ENCODE data around the gene PAM.
"Not testable (repeated sequence)": the region's sequence is repeated elsewhere in the genome, so short reads cannot be mapped to it uniquely, and the experiment has no call there.

PAM gene

DNA sequence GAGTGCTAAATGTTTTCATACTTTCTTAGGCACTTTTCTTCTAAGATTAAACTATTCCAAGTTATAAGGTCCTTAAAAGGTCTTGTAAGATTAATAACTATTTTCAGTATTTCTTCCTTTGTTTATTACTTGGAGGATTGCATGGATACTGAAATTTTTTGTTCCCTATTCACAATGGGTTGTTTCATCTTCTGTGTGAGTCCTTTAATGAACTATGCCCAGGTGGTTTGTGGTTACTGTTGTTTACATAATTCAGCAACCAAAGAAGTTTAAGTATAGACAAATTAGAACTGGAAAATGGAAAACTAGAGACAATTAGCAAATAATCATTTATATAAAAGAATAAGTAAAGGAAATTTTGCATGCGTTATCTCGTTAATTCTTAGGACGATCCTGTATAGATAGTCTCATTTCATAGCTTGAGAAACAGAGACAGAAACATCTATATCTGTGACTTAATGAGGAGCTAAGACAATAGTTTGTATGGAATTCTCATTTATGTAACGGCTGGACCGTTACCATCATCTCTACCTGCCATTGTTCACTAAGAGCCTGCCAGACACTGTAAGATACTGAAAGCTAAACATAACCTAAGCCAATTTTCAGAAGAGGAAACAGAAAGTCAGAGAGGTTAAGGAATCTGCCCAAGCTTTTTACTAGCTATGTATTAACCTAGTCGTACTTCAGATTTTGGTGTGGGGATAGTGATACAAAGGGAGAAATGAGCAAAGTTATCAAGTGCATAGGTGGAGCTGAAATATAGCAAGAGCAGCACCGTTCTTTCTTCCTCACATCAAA, 148.2 kb downstream of the PAM start:
- no peak for DNase-seq

DNA sequence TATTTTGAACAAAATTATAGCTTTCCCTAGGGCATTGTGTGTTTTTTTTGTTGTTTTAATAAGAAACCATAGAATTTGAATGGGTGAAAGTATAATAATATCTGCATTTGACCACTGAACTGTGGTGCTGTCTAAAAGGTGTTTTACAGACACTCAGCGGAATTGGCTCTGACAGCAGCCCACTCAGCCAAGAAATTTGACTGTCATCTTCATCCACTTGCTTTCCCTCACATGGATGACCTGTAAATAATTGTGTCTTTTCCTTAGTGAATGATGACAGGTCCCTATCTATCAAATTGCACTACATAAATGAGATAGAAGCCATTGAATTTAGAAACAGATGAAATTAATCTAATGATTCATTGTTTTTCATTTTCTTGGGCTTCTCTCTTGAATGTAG, 150.0 kb downstream of the PAM start:
- no peak for DNase-seq

DNA sequence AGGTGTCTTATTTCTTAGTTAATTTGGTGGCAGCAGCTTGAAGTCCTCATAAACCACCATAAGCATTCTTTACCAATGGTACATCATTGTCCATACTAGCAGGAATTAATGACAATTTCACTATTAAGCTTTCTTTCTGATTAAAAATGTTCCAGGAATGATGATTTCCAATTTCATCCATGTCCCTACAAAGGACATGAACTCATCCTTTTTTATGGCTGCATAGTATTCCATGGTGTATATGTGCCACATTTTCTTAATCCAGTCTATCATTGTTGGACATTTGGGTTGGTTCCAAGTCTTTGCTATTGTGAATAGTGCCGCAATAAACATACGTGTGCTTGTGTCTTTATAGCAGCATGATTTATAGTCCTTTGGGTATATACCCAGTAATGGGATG, 152.0 kb downstream of the PAM start:
- not testable (repeated sequence) for DNase-seq

DNA sequence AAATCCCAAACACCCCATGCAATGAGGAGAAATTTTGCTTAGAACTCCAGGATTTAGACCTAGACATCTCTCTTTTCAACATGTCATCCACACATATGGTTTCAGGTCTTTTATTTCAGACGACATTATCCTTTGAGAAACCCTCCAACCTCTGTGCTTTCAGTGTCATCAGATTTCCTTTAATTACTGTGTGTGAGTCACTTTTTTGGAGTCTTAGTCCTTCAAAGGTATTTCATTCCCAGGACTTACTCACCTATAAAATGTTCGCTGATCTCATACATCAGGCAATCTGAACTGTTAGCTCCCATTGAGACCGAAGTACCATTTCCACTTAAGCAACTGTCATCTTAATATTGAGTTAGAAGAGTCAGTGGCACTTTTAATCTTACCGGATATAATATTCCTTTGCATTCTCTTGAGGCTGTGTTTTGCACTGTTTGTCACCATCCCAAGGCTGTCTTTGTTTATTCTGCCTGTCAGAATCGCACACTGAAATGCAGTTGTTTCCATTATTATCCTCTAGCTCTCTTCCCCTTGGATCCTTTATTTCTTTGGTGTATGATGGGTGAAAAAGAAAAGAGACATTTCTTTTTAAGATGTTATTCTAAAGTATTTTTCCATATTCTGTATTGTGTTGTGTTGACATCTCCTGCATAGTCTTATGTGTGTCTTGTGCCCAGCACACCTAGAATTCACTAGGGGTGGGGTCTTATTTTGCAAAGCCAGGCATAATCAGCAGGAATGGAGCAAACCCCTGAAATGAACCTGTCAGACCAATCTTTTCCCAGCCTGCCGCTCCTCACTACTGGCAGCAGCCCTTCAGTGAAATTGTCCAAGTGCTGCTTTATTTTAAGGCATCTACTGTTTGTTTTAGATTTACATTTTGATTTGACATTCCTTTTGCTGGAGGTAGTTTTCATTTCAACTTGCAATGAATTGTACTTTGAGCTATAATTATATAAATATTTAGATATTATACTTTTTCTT, 155.4 kb downstream of the PAM start:
- no peak for DNase-seq

DNA sequence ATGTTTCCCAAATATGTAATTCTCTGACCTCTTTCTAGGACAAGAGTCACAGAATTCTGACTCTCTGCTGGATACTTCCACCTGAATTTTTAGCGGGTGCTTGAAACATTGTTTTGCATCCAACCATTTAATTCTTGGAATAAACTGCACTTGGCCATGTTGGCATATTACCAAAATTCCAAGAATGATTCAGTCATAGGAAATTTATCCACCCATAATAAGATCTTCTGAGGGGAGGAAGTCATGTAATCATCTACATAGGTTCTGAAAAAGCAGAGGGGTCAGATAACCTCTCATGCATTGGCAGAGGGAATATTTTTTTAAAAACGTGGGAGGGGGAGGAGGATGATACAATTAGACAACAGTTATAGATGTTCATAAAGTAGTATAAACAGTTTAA, 156.9 kb downstream of the PAM start:
- DNase-seq = no peak

DNA sequence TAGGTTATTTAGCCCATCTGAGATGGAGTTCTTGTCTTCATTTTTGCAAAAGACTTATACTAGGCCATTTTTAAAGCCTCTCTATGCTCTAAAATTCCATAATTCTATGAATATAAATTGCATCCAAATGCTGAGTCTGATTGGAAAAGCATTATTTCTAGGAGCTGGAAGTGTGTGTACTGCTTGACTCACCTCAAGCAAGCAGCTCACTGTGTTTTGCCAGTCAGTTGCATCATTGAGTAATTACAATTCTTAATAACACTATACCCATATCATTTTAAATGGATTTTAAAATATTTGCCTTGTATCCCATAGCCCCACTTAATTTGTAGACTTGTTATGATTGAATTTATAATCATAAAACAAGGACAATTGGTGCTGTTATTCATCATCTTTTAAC, 161.0 kb downstream of the PAM start:
- no peak for DNase-seq

DNA sequence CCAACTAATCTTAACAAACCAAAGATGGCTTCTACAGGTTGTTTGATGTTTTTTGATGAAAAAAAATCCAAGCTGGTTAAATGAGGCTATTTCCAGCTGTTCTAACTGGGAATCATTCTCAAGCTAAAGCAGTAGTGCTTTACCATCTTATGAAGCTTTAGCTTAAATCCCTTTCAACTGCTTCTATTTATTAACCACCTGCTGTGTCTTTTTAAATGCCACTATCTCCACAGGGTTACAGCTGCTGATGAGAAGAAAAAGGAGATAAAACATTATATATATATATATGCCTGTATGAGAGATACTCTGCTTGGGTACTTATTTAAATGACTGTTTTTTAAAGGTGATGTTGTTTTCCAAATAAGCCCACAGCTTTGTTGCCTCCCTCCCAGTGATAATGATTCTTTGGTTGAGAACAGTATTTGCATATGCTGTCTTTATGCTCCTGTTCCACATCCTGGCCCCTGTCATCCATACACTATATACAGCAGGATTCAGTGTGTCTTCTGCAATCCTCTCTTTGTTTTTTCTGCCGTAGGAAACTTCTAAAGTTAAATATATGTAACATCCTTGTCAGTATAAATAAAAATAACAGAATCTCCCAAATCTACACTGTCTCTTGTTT, 164.0 kb downstream of the PAM start:
- DNase-seq = no peak

DNA sequence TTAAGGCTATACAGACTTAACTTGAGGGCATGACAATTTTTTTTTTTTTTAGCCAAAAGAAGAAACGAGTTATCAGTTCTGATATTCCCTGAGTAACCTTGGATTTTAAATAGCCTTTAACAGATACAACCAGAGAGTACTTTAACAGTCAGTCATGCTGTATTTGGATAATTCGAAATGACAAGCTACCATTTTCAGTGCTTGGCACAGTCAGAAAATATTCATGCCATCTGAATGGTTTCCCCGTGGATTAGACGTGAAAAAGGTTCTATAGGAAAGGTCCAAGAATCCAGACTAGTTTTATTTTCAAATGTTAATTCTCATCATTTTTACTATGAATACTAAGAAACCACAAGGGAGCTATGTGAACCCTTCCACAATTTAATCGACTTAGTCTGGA, 165.7 kb downstream of the PAM start:
- DNase-seq = no peak

DNA sequence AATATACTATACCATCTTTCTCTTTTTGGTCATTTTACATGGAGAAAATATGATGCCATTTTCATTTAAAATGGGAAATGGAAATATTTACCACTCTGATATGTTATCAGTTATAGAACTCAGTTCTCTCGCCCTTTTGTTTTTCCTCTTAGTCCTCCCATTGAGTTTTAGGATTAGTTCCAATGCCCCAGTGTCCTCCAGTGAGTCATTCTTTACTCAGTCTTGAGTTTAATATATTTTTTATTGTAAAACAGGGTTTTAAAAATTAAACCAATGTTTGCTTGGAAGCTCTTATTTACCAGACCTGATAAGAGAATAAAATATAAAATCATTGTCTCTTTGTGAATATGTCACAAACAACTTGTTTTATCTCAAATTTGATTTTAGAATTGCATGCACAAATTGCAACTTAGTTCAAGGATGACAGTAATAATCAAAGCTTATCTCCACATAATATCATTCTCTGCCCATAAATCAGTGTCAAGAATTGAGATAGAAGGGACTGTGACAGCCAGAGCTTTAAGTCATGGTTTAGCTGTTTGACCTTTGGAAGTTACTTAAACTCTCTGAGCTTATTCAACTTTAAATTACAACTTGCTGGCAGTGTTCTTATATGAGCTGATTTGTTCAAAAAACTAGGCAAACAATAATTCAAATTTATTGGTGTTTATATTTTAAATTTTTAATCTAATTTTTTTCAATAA, 166.4 kb downstream of the PAM start:
- no peak for DNase-seq

DNA sequence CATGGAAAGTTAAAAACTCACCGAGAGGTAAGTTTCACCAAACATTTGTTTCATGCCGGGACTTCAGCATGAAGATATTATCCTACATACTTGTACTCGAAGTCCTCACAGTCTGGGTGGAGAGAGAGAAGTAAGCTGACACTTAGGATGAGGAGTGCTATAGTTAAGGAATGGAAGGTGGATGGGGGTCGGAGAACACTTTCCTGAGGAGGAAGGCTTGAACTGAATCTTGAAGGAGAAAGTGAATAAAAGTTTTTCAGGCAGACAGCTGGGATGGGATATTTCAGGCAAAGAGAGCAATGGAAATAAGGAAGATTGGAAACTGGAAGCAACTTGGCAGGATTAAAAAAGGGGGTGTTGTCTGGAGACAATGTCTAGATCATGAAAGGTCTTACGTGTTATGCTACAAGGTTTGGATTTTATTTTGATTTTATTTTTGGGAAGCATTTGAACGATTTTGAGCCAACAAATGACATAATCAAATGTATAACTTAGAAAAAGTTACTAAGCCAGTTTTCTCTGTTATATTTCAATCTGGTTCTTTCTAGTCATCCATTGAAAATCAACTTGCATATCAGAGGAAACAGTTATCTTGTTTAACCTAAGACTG, 167.1 kb downstream of the PAM start:
- no peak for DNase-seq

DNA sequence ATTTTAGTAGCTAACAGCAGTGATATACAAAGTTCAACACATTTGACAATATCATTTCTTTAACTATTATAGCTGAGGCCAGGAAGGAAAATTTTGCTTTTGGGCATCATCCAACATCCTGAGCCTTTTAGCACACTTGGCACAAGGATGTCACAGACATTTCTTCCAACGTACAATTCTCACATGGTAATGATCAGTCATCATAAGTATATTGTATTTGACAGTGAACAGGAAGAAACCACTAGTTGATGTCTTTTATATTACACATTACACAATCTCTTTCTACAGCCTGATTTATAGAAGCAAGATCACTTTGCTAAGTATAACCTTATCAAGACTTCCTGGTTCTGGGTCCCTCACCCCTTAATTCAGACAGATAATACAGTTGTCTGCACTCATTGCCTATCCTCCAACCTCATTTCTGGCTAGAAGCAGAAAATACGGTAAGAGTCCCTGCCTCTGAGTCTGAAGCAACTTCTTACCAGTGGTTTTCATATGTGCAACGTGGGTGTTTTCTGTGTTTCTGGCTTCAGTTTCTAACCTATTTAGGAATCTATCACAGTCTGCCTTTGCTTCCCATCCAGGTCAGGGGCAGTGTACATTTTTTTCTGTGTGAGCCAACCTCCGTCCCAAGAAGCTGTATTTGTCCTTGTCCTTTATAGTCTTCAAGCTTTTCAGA, 167.8 kb downstream of the PAM start:
- DNase-seq = no peak

DNA sequence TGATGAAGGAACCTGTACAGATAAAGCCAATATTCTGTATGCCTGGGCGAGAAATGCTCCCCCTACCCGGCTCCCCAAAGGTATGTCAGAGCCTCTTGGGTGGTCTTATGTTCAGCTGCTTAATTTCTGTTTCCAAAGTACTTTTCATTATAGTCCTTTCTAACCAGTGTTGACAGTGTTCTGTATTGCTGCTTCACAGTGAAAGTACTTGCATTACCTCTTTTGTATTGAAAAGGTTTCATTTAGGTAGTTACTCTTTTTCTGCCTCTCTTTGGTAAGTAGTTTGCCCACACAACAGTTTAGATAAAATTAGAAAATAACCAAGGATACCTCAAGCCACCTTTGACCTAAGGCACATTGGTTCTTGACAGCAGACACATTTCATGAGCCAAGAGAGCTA, 169.9 kb downstream of the PAM start:
- DNase-seq = no peak

DNA sequence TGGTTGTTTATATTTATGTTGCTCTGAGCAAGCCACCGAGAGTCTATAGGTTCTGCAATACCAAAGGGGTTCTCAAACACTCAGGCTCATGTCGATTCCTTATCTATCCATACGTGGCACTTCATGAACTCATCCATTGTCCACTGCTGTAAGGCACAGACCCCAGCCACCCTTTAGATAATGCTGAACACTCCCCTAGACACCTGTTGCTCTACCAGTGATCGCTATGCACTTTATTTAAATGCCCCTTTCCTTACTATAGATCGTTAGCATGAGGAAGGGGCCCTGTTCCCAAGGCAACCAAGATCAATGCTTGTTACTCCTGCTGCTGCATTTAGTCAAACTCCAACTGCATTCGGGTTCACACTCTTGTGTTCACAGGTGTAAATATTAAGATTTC, 171.9 kb downstream of the PAM start:
- DNase-seq = no peak

DNA sequence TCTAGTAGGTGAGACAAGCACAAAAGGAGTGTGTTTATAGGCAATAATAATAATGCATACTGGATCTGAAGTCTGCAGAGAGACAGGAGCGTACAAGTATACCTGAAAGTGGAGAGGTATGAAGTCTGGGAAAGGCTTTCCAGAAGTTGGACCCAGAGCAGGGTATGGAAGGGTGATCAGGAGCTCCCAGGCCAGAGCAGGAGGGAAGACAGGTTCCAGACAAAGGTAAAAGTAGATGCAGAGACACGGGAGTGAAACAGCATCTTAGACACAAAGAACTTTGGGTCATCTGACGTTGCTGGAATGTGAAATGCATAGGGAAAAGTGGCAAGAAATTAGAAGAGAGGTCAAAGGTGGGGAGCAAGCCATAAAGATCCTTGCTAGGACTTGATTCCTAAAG, 175.1 kb downstream of the PAM start:
- DNase-seq = no peak

DNA sequence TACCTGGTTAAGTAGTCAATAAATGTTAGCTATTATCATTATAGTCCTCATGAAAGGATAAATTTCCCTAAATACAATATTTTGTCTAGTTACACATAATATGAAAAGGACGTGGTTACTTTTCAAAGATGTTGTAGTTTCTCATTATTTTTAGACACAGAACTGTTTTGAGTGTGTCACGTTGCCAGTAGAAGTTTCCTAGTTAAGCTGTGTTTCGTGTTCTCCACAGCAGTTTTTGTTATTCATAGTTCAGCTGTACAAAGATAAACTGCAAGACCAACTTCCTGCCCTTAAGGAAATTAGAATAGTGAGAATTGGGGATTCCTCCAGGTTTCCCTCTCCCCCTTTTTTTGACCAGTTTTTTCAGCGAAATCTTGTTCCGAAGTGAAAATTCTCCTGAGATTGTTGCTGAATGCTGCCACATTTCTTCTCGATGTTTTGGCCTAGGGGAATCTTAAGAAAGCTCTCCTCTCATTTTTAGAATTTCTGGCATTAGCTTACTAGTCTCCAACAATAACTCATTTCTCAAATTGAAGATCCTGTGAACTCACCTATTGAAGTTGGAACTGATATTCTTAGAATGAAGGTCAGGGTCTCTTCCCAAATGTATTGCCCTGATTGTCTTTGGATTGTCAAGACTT, 176.1 kb downstream of the PAM start:
- DNase-seq = no peak

DNA sequence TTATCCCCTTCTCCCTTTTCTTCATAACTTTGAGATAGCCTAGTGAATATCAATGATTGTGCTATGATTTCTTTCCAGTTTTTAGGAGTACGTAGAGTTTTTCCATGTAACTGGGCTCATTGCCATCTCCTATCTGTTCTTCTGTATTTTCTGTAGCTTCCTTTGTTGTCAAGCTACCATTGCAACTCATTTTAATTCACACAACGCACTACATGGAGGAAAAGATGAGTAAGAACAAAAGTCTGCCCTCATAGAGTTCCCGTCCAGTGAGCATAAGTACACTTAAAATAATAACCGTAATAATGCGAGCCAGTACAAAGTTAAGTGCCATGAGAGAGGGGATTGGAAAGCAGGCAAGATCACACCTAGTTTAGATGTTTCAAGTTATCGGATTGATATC, 177.7 kb downstream of the PAM start:
- DNase-seq = no peak

DNA sequence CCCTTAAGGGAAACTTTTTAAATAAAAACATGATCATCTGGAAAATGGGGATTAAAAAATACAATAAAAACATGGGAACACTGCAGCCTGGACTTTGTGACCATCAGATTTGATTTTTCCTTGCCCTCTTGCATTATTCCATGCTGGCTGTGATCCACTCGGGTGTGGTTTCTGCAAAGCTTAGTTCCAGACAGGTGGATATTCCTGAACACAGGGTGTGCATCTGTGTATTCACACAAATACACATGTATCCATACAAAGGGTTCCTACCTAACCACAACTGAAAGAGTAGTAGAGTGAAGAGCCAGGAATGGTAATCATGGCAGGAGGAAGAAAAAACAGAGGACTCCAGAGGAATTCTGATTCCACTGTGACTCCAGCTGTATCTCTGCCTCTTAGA, 178.2 kb downstream of the PAM start:
- no peak for DNase-seq

DNA sequence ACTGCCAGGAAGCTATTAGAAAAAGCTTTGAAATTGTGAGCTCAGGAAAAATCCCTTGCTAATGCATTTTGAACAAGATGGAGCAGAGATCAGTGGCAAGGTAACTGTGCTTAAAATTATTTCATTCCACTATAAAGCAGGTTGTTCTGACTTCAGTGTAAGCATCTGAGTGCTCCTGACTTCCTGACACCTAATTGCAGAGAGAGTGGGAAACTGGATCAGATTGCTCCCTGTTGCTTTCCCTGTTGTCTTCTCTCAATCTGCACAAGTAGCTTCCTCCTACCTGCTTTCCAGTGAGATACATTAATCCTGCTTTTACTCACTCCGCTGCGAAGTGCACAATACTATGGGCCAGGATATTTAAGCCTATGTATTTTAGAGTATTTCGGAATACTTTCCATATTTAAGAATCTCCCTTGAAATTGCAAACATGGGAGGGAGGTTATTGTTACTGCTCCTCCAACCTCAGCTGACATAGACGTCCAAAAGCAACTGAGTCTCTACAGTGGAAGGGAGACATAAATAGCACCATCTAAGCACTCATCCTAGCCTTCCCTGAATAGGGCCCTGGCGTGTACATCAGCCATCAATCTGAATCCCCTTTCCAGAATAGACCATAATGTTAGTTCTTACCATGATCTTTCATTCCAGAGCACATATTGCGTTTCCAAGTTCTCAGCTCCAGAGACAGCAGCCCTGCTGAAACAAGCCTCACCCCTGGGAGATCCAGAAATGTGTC, 178.8 kb downstream of the PAM start:
- no peak for DNase-seq

DNA sequence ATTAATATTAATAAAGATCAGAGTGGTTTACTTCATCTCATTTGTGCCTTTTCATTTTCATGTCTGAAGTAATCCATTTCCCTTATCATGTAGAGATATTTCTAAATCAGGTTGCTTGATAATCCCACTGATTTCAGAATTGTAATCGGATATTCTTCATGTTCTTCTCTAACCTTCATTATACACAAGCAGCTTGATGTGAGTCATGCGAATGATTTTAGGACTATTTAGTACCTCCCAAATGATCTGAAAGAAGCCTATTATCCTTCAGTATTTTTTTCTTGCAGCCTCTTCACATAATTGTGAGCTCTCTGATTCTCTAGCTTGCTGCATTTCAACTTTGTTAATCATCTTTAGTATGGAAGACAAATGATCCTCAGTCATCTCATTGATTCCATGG, 182.8 kb downstream of the PAM start:
- DNase-seq = no peak

DNA sequence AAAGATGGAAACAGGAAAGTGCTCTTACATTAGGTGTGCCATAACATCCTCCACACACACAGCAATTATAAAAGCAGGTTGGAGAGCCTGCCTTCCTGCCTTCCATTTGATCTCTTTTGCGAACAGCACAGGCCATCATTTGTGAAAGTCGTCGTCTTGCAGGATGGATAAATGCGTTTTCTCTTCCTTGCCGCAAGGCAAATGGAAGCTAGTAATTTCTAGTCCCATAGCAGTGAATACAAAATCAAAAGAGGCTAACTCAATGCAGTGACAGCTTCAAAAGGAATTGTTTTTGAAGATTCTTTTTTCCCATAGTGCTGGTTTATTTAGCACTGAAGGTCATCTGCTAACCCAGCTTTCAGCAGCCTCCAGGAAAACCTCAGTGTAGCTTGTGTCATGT, 186.0 kb downstream of the PAM start:
- no peak for DNase-seq

DNA sequence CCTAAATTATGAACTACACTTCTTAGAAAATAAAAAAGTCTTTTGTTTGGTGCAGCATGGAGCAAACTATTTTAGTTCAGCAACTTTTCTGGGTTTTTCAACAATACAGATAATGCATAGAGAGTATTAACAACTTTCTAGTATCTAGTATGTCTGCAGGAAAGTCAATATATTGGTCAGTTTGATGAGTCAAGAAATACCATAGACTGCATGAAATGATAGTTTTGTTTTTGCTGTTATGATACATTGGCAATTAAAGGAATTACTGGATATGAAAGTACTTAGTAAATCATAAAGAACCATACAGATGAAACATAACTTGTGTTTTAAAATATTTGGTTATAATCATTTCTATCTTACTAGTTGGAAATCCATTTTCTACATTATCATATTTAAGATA, 191.3 kb downstream of the PAM start:
- DNase-seq = no peak

Data from activated effector memory CD4-positive, alpha-beta T cell treated with anti-CD3 and anti-CD28 coated beads, Interleukin-2, amount 50 U/mL, for 16 hours (primary cell).